ENCODE results near the gene POLR3E.
A peak's percentile ranks its signal among the peaks of the same experiment; 100 is the strongest.
"Not testable (repeated sequence)": the region's sequence is repeated elsewhere in the genome, so short reads cannot be mapped to it uniquely, and the experiment has no call there.

The POLR3E gene

DNA sequence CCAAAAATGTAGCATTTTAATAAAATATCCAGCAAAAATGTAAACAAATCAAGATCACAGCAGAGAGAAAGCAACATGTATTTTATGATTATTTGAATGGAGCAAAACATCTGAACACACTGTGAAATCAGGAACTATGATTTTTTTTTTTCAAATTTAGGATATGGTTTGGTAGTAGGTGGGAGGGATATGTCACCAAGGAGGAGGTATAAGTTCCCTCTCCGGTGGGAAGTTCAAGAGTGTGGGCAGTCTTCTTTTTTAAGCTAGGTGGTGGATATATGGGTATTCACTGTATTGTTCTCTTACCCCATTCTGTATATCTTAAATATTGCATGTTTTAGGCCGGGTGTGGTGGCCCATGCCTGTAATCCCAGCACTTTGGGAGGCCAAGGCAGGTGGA lies 67.0 kb downstream of the POLR3E start:
- DNase-seq (no peak), ATAC-seq (replicated peaks) (no peak)
- Mint-ChIP-seq H3K27ac (no peak overlapping the region), H3K36me3 (peaks cover 16 to 32% of the 10 kb centered on the region in 2 donors), H3K27me3 (no peaks in the 10 kb centered on the region), H3K4me1 (peaks cover 0 to 2% of the 10 kb centered on the region in 2 donors), H3K9me3 (no peaks in the 10 kb centered on the region), H3K4me3 (no peak overlapping the region)

DNA sequence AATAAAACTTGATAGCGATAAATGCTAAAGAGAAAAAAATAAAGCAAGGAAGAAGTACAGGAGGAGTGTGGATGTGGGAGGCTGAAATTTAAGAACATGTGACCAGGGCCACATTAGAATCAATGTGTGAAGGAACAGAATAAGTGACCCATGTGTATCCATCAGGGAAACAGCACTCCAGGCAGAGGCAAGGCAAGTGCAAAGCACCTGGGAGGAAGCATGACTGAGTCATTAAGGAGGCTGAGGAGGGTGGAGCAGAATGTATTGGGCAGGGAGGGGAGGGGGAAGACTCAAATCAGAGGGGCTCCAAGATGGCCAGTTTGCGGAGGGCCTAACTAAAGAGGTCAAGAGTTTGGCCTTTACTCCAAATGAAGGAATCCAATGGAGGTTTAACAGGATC lies 69.2 kb downstream of the POLR3E start:
- H3K27ac Mint-ChIP-seq, result no peak overlapping the region
- H3K9me3 Mint-ChIP-seq, result no peaks in the 10 kb centered on the region
- no peak overlapping the region for H3K4me3 Mint-ChIP-seq
- ATAC-seq (replicated peaks) (no peak), DNase-seq (no peak)
- peaks cover 14 to 28% of the 10 kb centered on the region in 2 donors for H3K36me3 Mint-ChIP-seq
- H3K27me3 Mint-ChIP-seq, result no peaks in the 10 kb centered on the region
- peaks cover 0 to 2% of the 10 kb centered on the region in 2 donors for H3K4me1 Mint-ChIP-seq

DNA sequence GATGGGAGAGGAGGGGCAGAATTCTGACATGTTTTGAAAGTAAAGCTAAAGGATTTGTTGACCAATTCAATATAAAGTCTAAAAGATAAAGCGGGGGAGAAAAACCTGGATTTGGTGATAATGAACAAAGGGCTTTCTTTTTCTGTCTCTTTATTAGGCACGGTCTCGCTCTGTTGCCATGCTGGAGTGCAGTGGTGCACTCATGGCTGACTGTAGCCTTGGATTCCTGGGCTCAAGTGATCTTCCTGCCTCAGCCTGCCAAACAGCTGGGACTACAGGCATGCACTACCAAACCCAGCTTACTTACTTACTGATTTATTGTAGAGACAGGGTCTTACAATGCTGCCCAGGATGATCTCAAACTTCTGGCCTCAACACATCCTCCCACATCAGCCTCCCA lies 69.7 kb downstream of the POLR3E start:
- H3K27ac Mint-ChIP-seq, result no peak overlapping the region
- DNase-seq, result no peak

DNA sequence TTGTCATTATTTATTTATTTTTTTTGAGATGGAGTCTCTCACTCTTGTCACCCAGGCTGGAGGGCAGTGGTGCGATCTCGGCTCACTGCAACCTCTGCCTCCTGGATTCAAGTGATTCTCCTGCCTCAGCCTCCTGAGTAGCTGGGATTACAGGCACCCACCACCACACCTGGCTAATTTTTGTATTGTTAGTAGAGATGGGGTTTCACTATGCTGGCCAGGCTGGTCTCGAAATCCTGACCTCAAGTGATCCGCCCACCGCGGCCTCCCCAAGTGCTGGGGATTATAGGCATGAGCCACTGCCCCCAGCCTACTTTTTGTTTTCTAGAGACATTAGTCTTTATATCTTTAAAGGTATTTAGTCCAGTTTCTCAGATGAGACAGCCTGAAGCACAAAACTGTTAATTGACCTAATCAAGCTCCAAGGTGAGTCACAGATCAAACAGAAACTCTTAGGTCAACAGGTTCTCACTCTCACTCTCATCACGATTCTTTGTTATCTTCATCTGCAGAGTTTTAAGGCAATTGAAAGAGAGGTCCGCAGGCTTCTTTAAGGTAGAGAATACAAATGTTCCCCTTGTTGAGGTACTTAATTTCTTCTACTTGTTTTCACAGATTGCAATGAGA lies 71.1 kb downstream of the POLR3E start:
- not testable (repeated sequence) for H3K4me3 Mint-ChIP-seq; H3K4me1 Mint-ChIP-seq; DNase-seq; ATAC-seq (replicated peaks); H3K27me3 Mint-ChIP-seq; H3K9me3 Mint-ChIP-seq; H3K27ac Mint-ChIP-seq
- H3K36me3 Mint-ChIP-seq, result peaks cover 14 to 29% of the 10 kb centered on the region in 2 donors

More for the DNA sequence above, 69.7 kb downstream of the POLR3E start:
- ATAC-seq (replicated peaks), result no peak
- no peak overlapping the region for H3K4me3 Mint-ChIP-seq
- H3K4me1 Mint-ChIP-seq, result peaks cover 0 to 4% of the 10 kb centered on the region in 2 donors
- no peaks in the 10 kb centered on the region for H3K27me3 Mint-ChIP-seq
- no peaks in the 10 kb centered on the region for H3K9me3 Mint-ChIP-seq
- H3K36me3 Mint-ChIP-seq, result peaks cover 14 to 30% of the 10 kb centered on the region in 2 donors

DNA sequence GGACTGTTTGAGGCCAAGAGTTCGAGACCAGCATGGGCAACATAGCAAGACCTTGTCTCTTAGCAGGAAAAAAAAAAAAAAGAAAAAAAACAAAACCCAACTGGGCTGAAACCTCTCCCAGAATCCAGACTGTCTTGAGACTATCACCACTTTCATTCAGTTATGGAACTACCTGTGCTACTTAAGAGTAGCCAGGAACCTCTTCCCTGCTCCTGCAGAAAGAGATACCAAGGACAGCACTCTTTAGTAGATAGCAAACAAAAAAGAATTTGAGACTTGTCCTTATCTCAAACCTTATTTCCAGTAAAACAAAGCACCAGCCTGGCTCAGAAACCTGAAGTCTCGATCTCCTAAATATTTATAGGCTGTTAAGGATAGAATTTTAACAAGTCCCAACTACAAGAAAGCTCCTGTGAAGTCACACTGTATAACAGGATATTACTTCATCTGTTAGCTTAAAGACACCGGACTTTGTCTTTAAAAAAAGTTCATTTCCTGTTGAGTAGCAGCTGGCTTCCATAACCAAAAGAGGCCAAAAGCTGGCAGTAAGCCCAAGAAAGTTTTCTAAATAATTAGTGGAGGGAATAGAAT lies 72.1 kb downstream of the POLR3E start:
- Mint-ChIP-seq H3K27me3 (no peaks in the 10 kb centered on the region), H3K9me3 (no peaks in the 10 kb centered on the region), H3K36me3 (peaks cover 7 to 23% of the 10 kb centered on the region in 2 donors), H3K4me3 (no peak overlapping the region), H3K4me1 (peaks cover 8 to 13% of the 10 kb centered on the region in 2 donors), H3K27ac (no peak overlapping the region)
- ATAC-seq (replicated peaks), result no peak
- DNase-seq, result no peak

DNA sequence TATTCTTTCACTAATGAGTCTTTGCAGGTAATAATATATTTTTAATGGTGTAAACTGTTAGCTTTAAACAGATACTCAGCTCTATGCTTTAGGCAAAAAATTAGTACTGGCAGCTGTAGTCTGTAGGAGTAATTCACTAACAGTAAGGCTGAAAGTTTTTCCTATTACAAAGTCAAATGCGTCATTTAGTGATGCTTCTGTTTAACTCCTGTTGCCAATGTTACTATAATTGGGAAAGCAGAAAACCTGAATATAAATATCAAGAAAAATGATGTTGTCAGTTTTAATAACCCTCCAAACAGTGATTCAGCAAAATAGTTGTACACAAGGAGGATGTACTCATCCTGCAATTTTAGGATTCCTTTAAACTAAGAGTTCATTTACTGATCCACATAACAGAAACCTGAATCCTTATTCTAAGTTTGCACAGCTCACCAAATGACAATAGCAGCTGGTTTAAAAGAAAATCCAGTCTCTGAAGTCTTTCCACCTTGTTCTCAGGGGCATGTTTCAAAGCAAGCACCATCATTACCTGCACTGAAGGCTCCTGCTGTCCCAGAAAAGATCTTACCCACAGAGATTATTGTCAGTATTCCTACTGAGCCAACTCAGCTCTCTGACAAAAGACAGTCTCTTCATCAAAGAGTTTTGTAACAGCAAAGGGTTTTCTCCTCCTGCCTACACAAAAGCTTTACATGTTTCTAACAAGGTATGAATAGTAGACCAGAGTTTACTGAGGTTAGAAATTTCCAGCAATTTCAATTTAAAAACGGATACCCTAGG lies 73.0 kb downstream of the POLR3E start:
- DNase-seq, result no peak
- H3K36me3 Mint-ChIP-seq, result peaks cover 0 to 15% of the 10 kb centered on the region in 2 donors
- no peak overlapping the region for H3K27ac Mint-ChIP-seq
- no peaks in the 10 kb centered on the region for H3K9me3 Mint-ChIP-seq
- no peak overlapping the region for H3K4me3 Mint-ChIP-seq
- H3K4me1 Mint-ChIP-seq, result peaks cover 9 to 20% of the 10 kb centered on the region in 2 donors
- no peak for ATAC-seq (replicated peaks)
- peaks cover 0 to under 1% of the 10 kb centered on the region in 2 donors for H3K27me3 Mint-ChIP-seq

DNA sequence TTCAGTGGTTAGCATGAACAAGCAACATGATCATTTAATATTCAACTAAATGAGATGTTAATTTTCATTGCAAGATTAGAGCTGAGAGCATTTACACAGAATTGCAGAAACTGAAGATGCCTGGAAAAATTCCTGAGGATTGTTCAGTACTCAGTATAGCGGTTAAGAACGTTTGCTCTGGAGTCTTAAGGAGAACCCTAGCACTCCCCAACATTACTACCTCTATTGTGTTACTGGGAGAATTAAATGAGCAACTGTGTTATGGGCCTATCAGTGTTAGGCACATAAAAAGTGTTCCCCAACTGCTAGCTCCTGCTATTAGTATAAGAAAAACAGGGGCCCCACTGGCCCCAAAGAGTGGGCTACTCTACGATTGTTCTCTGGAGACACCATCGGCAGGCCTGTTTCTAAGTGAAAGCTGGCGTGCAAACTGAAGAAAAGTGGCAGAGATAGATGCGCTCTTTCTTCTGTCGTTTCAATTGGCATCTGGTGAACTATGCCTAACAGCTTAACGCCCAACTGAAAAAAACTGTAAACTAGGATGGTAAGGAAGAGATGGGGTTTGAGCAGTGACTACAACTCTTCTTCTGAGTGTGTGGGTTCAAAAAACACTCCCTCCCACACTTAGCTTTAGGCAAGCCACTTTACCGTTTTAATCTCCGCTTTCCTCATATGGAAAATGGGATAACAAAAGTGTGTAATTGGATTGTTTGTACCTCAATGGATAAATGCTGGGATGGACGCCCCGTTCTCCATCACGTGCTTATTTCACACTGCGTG lies 75.9 kb downstream of the POLR3E start:
- no peak for ATAC-seq (replicated peaks)
- H3K36me3 Mint-ChIP-seq, result peaks cover 0 to 6% of the 10 kb centered on the region in 2 donors
- peak overlapping the region; percentile 91 to 98 for H3K4me3 Mint-ChIP-seq
- no peak overlapping the region for H3K27ac Mint-ChIP-seq
- no peak for DNase-seq
- H3K4me1 Mint-ChIP-seq, result peaks cover 11 to 25% of the 10 kb centered on the region in 2 donors
- peaks cover 5 to 6% of the 10 kb centered on the region in 2 donors for H3K27me3 Mint-ChIP-seq
- H3K9me3 Mint-ChIP-seq, result no peaks in the 10 kb centered on the region

DNA sequence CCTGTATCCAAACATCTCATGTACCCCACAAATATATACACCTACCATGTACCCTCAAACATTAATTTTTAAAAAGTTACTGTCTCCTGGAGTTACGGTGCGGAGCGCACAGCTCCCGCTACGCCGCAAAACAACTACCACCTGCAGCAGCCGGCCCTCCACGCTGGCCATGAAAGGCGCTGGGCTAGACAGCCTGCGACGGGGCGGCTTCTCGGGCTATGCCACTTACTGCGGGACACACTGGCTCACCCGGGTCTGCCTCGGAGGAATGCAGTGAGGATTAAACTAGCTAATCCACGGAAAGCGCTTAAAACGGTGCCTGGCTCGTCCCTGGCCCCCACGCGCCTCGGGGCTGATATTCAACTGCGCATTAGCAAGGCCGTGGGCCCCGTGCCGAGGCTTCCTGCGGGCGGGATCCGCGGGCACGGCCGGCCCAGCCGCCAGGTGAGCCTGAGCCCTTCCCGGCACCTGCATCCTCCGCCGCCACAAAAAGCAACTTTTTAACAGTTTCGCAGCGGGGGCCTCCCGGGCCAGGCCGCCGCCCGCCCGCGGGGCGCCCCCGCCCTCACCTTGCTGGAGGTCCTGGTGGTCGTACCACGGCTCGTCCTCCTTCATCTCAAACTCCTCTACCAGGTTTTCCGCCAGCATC lies 76.6 kb downstream of the POLR3E start:
- Mint-ChIP-seq H3K27me3 (peaks cover 5 to 6% of the 10 kb centered on the region in 2 donors), H3K4me1 (peaks cover 11 to 25% of the 10 kb centered on the region in 2 donors), H3K9me3 (no peaks in the 10 kb centered on the region), H3K27ac (peak overlapping the region; percentile 83), H3K4me3 (peak overlapping the region; percentile 94 to 98), H3K36me3 (peaks cover 0 to 6% of the 10 kb centered on the region in 2 donors)
- ATAC-seq (replicated peaks), result peak; percentile 17 to 28
- DNase-seq, result peak; percentile 6

DNA sequence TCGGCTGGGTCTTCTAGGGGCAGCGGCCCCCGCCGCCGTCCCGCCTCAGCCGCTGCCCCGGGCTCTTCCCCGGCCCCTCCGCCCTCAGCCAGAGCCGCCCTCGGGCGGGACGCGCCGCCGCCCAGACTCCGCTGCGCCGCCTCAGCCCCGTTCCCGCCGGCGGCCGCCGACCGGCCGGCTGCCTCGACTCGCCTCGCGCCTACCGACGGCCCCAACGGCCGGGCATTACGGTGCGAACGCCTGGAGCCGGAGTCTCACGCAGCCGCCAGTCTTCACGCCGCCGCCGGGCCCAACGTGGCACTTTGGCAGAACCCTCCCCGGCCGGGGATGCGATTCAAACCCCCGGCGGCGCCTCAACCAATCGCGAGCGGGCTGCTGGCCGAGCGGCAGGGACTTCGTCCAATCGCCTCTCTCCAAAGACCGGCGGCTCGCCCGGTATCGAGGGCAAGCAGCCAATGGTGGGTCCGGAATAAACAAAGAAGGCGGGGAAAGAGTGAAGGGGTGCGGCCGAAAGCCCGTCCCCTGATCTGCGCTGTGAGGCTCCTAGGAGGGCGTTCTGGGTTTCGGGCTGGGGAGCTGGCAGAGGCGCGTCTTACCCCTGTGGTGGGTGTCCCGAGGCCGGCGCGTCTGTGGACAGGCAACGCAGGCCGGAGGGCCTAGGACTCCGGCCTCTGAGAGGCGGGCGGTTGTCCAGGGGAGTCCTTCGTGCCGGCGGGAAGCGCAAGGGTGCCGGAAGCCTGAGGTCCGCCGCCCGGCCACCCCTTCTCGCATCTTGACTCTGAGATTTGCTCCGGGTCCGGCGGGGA lies 77.3 kb downstream of the POLR3E start, which contains the start of gene CDR2:
Gene CDR2 (minus strand): TSS at position 309 of the 806 bp plus-strand sequence. CDS start 310 bp downstream, outside the sequence.
- H3K27me3 Mint-ChIP-seq, result peaks cover 5 to 6% of the 10 kb centered on the region in 2 donors
- H3K4me1 Mint-ChIP-seq, result peaks cover 11 to 25% of the 10 kb centered on the region in 2 donors
- H3K4me3 Mint-ChIP-seq, result peak within 1 kb of the TSS; percentile 94 to 98
- H3K27ac Mint-ChIP-seq, result peak within 1 kb of the TSS; percentile 90
- H3K36me3 Mint-ChIP-seq, result peaks cover 0 to 6% of the 10 kb centered on the region in 2 donors
- peak; percentile 96 for ATAC-seq (replicated peaks)
- peak; percentile 98 for DNase-seq
- no peaks in the 10 kb centered on the region for H3K9me3 Mint-ChIP-seq

DNA sequence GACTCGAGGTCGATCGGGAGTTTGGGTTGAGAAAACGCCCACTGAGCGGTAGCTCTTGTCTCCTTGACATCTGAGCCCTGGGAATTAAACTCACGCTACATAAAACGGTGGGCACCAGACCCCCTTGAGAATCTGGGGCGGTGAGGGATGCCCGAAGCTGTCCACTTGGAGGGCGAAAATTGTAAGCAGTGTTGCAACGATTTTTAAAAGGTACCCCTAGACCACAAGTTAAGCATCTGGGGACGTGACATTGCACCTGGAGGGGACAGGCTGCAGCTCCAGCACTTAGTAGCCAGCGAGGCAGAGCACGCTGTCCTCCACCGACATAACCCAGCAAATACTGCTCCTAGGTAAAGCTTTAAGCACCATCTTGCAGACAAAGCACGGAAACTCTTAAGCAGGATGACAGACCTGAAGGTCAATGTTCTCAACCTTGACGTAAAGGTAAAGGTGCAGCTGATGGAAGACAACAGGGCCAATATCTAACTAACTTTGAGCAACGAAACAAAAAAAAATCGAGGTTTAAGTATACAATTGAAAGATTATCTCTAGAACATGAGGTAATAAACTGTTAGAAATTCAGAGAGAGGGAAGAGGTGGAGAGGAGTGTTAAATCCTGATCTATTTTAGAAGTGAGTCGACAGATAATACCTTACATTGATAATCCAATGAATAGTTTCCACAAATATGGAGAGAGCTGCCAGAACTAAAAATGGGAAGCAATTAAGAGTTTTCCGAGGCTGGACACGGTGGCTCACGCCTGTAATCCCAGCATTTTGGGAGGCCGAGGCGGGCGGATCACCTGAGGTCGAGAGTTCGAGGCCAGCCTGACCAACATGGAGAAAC lies 78.1 kb downstream of the POLR3E start:
- Mint-ChIP-seq H3K36me3 (peaks cover 0 to 6% of the 10 kb centered on the region in 2 donors), H3K27me3 (peaks cover 5 to 6% of the 10 kb centered on the region in 2 donors), H3K9me3 (no peaks in the 10 kb centered on the region), H3K4me1 (peaks cover 11 to 25% of the 10 kb centered on the region in 2 donors), H3K27ac (peak overlapping the region; percentile 90), H3K4me3 (peak overlapping the region; percentile 94 to 98)
- ATAC-seq (replicated peaks) (no peak), DNase-seq (no peak)

DNA sequence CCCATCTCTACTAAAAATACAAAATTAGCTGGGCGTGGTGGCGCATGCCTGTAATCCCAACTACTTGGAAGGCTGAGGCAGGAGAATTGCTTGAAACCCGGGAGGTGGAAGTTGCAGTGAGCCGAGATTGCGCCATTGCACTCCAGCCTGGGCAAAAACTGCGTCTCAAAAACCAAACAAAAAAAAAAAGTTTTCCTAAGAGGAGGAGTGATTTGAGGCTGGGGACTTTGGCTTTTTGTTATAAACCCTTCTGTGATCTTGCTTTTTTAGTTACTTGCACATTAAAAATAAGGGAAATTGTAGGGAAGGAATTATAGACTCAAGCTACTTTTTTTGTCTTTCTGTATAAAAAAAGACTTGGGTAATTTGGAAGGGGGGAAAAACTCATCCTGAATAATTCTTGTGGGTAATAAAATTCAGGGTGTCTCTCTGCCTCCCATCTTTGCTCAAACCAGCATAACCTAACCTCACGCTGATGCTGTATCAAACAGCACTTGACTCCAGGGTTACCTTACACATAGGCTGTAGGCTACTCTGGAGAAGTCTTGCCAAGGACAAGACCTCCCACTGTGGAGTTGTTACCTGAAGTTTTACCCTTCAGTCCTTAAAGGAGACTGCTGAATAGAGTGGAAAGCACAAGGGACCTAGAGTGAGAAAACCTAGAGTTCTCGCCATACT lies 78.9 kb downstream of the POLR3E start:
- H3K4me1 Mint-ChIP-seq, result peaks cover 11 to 25% of the 10 kb centered on the region in 2 donors
- ATAC-seq (replicated peaks) (no peak), DNase-seq (no peak)
- no peaks in the 10 kb centered on the region for H3K9me3 Mint-ChIP-seq
- H3K36me3 Mint-ChIP-seq, result peaks cover 0 to 6% of the 10 kb centered on the region in 2 donors
- no peak overlapping the region for H3K27ac Mint-ChIP-seq
- peaks cover 5 to 6% of the 10 kb centered on the region in 2 donors for H3K27me3 Mint-ChIP-seq
- no peak overlapping the region for H3K4me3 Mint-ChIP-seq

DNA sequence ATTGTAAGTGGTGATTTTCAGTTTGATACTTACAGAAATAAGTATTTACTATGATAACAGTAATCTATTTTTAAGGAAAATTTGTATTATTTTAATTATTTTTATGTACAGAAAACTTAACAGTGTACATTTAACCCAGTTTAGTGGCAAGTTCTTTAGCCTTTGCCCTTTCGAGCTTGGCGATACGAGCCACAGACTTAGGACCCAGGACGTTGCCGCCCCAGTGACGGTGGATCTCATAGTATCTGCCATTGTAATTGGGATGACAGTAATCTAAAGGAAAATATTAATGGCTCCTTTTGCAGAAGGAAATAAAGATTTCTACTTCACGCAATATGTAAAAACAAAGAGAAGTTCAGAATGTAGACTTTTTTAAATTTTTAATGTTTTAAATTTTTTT lies 82.4 kb downstream of the POLR3E start:
- H3K27me3 Mint-ChIP-seq, result peaks cover 5 to 6% of the 10 kb centered on the region in 2 donors
- no peak for DNase-seq
- no peak overlapping the region for H3K27ac Mint-ChIP-seq
- no peaks in the 10 kb centered on the region for H3K9me3 Mint-ChIP-seq
- H3K36me3 Mint-ChIP-seq, result no peaks in the 10 kb centered on the region
- no peak for ATAC-seq (replicated peaks)
- H3K4me3 Mint-ChIP-seq, result no peak overlapping the region
- H3K4me1 Mint-ChIP-seq, result peaks cover 5 to 10% of the 10 kb centered on the region in 2 donors
